Osteoblast (primary cell): ENCODE results near the gene INAVA. TPM values are rescaled to one million over a fixed set of nuclear protein-coding genes. Genes with fewer than 3 reads are reported as not detected.

Experiments
- DNase-seq: peaks from one replicate; pipeline ENCODE4 v3.0.0; 2011; ENCODE audit warnings: low spot score, mixed read lengths; ENCODE audit not compliant: insufficient read length; ENCODE audit errors: missing footprints
- H2AFZ ChIP-seq: 2 replicates; pipeline ENCODE4 v1.6.0; 2011; ENCODE audit warnings: mild to moderate bottlenecking, low read length
- H3K27ac ChIP-seq: 2 replicates; pipeline ENCODE4 v1.5.1; 2011; ENCODE audit warnings: mild to moderate bottlenecking, low read depth, low read length, moderate library complexity
- H3K27me3 ChIP-seq: 2 replicates; pipeline ENCODE4 v1.6.0; 2012; ENCODE audit warnings: mild to moderate bottlenecking, control low read depth, inconsistent platforms, low read length, moderate library complexity; ENCODE audit not compliant: insufficient read depth
- H3K36me3 ChIP-seq: 2 replicates; pipeline ENCODE4 v1.5.1; 2011; ENCODE audit warnings: mild to moderate bottlenecking, low read length, control low read depth, moderate library complexity; ENCODE audit not compliant: insufficient read depth
- H3K4me1 ChIP-seq: 2 replicates; pipeline ENCODE4 v1.5.1; 2011; ENCODE audit warnings: mild to moderate bottlenecking, low read length, control low read depth, moderate library complexity; ENCODE audit not compliant: insufficient read depth
- H3K4me2 ChIP-seq: 2 replicates; pipeline ENCODE4 v1.6.0; 2011; ENCODE audit warnings: mild to moderate bottlenecking, low read length; ENCODE audit not compliant: insufficient read depth
- H3K4me3 ChIP-seq: fragments of 200-600 bp; sonication (generic); 3 replicates; pipeline ENCODE4 v1.5.1; 2012; ENCODE audit warnings: mild to moderate bottlenecking, low read length, inconsistent platforms; ENCODE audit not compliant: insufficient read depth
- H3K79me2 ChIP-seq: 2 replicates; pipeline ENCODE4 v1.6.0; 2012; ENCODE audit warnings: mild to moderate bottlenecking, low read length, control low read depth, inconsistent platforms; ENCODE audit not compliant: insufficient read depth
- H3K9me3 ChIP-seq: 2 replicates; pipeline ENCODE4 v1.5.1; 2011; ENCODE audit warnings: low read depth, low read length, control low read depth
- H4K20me1 ChIP-seq: 2 replicates; pipeline ENCODE4 v1.6.0; 2012; ENCODE audit warnings: mild to moderate bottlenecking, low read length, control low read depth; ENCODE audit not compliant: insufficient read depth
- CTCF ChIP-seq: IDR thresholded peaks from 2 replicates; pipeline ENCODE4 v1.5.1; 2011; ENCODE audit warnings: mild to moderate bottlenecking, low read depth, low read length, moderate library complexity; ENCODE audit errors: extremely low read depth
- total RNA-seq: library from RNA; depleted of rRNA; stranded (reverse); fragments of >200 nt; gene quantifications from 2 replicates; pipeline ENCODE4 v1.2.3, GENCODE V29; 2012

Gene INAVA
- total RNA-seq, 1 donor: 0.36 TPM

GRCh38 chr1:200919386-200919785, 24.7 kb downstream of the INAVA start:
- Histone ChIP-seq H2AFZ (no peak overlapping the region), H3K79me2 (no peaks in the 10 kb centered on the region), H3K4me1 (no peaks in the 10 kb centered on the region), H3K4me2 (no peak overlapping the region), H3K9me3 (no peaks in the 10 kb centered on the region), H4K20me1 (no peaks in the 10 kb centered on the region), H3K27me3 (peaks cover 16% of the 10 kb centered on the region), H3K27ac (no peak overlapping the region), H3K36me3 (no peaks in the 10 kb centered on the region), H3K4me3 (no peak overlapping the region)
- no peak for TF ChIP-seq CTCF
- no peak for DNase-seq

GRCh38 chr1:200921571-200922110, 26.9 kb downstream of the INAVA start:
- no peak overlapping the region for H2AFZ ChIP-seq
- no peak for TF ChIP-seq CTCF
- no peak overlapping the region for H3K4me2 ChIP-seq
- no peak overlapping the region for H3K4me3 ChIP-seq
- H3K27ac ChIP-seq: no peak overlapping the region
- no peaks in the 10 kb centered on the region for H3K36me3 ChIP-seq
- DNase-seq: no peak
- no peaks in the 10 kb centered on the region for H3K79me2 ChIP-seq
- peaks cover 18% of the 10 kb centered on the region for H3K27me3 ChIP-seq
- no peaks in the 10 kb centered on the region for H3K9me3 ChIP-seq
- no peaks in the 10 kb centered on the region for H4K20me1 ChIP-seq
- H3K4me1 ChIP-seq: no peaks in the 10 kb centered on the region

GRCh38 chr1:200922406-200922805, 27.7 kb downstream of the INAVA start:
- Histone ChIP-seq H3K4me3 (no peak overlapping the region), H3K9me3 (no peaks in the 10 kb centered on the region), H4K20me1 (no peaks in the 10 kb centered on the region), H3K27me3 (peaks cover 18% of the 10 kb centered on the region), H3K4me2 (no peak overlapping the region), H3K79me2 (no peaks in the 10 kb centered on the region), H3K36me3 (no peaks in the 10 kb centered on the region), H2AFZ (no peak overlapping the region), H3K27ac (no peak overlapping the region), H3K4me1 (no peaks in the 10 kb centered on the region)
- TF ChIP-seq CTCF: no peak
- DNase-seq: no peak

- Histone ChIP-seq H2AFZ (no peak overlapping the region), H3K4me1 (no peaks in the 10 kb centered on the region), H3K27me3 (peaks cover 26% of the 10 kb centered on the region), H3K36me3 (no peaks in the 10 kb centered on the region), H3K4me2 (no peak overlapping the region), H3K9me3 (no peaks in the 10 kb centered on the region), H4K20me1 (no peaks in the 10 kb centered on the region), H3K79me2 (no peaks in the 10 kb centered on the region), H3K27ac (no peak overlapping the region), H3K4me3 (no peak overlapping the region)
- DNase-seq: peak; percentile 45
- TF ChIP-seq CTCF: no peak
Measured at GRCh38 chr1:200923601-200924000, 28.9 kb downstream of the INAVA start.
